ENCODE measurements around the gene SRF.

SRF gene

DNA sequence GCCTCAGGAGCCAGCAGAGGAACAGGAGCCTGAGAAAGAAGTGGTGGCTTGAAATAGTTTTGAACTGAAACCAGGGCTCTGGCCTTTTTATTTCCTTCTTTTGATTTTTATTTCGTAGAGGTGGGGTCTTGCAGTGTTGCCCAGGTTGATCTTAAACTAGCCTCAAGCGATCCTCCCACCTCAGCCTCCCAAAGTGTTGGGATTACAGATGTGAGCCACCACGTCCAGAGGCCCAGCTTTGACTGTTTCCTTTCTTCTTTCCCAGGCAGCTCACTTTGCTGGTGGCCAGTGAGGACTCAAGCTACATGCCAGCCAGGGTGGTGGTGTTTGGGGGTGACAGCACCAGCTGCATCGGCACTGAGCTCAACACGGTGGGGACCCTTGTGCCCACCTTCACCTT, 31.4 kb downstream of the SRF start:
- TF ChIP-seq, protein P1, sequence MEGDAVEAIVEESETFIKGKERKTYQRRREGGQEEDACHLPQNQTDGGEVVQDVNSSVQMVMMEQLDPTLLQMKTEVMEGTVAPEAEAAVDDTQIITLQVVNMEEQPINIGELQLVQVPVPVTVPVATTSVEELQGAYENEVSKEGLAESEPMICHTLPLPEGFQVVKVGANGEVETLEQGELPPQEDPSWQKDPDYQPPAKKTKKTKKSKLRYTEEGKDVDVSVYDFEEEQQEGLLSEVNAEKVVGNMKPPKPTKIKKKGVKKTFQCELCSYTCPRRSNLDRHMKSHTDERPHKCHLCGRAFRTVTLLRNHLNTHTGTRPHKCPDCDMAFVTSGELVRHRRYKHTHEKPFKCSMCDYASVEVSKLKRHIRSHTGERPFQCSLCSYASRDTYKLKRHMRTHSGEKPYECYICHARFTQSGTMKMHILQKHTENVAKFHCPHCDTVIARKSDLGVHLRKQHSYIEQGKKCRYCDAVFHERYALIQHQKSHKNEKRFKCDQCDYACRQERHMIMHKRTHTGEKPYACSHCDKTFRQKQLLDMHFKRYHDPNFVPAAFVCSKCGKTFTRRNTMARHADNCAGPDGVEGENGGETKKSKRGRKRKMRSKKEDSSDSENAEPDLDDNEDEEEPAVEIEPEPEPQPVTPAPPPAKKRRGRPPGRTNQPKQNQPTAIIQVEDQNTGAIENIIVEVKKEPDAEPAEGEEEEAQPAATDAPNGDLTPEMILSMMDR (conservative IDR thresholded peaks at IDR 0.05; ENCODE audit: low read depth, low read length) = no peak
- no peak overlapping the region for H3K9ac ChIP-seq
- no peak overlapping the region for H3K4me3 ChIP-seq (IDR thresholded peaks at IDR 0.05; ENCODE audit: insufficient read depth, low read depth, low read length)
- H3K36me3 ChIP-seq (ENCODE audit: insufficient read depth) = no peaks in the 10 kb centered on the region
- no peaks in the 10 kb centered on the region for H3K4me1 ChIP-seq (ENCODE audit: low read depth, poor library complexity, severe bottlenecking)
- no peaks in the 10 kb centered on the region for H3K27me3 ChIP-seq (ENCODE audit: insufficient read depth, low read depth)
- no peak overlapping the region for H2AFZ ChIP-seq (ENCODE audit: low read depth)
- no peak overlapping the region for H3K27ac ChIP-seq
- no peak overlapping the region for H3K4me2 ChIP-seq
- no peaks in the 10 kb centered on the region for H3K79me2 ChIP-seq (ENCODE audit: insufficient read depth, low read depth)
- no peaks in the 10 kb centered on the region for H4K20me1 ChIP-seq (ENCODE audit: insufficient read depth)

DNA sequence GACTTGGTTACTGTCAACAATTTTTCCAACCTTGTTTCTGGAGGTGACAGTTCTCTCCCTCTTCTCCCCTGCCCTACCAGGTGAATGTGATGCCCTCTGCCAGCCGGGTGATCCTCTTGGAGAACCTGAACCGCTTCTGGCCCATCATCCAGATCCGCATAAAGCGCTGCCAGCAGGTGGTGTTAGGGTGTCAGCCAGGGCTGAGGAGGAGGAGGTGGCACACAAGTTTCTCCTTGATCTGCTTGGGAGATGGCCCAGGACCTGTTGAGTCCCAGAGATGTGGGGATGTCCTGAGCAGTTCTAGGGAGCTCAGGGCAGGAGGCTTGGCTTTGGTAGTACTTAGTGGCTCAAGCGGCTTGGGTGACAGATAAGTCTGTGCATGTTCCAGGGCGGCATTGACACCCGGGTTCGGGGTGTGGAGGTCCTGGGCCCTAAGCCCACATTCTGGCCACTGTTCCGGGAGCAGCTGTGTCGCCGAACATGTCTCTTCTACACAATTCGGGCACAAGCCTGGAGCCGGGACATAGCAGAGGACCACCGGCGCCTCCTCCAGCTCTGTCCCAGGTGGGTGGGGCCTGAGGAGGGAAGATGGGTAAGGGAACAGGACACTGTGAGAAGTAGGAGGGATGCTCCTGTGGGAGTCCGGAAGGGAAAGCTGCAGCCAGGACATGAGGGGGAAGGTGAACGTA, 32.1 kb downstream of the SRF start:
- no peak overlapping the region for H3K4me2 ChIP-seq
- H3K79me2 ChIP-seq (ENCODE audit: insufficient read depth, low read depth) = no peaks in the 10 kb centered on the region
- no peak overlapping the region for H3K27ac ChIP-seq
- no peaks in the 10 kb centered on the region for H3K36me3 ChIP-seq (ENCODE audit: insufficient read depth)
- H3K9ac ChIP-seq = no peak overlapping the region
- no peaks in the 10 kb centered on the region for H4K20me1 ChIP-seq (ENCODE audit: insufficient read depth)
- no peak overlapping the region for H3K4me3 ChIP-seq (IDR thresholded peaks at IDR 0.05; ENCODE audit: insufficient read depth, low read depth, low read length)
- H3K4me1 ChIP-seq (ENCODE audit: low read depth, poor library complexity, severe bottlenecking) = no peaks in the 10 kb centered on the region
- H2AFZ ChIP-seq (ENCODE audit: low read depth) = no peak overlapping the region
- no peaks in the 10 kb centered on the region for H3K27me3 ChIP-seq (ENCODE audit: insufficient read depth, low read depth)
- TF ChIP-seq, protein P1 (conservative IDR thresholded peaks at IDR 0.05; ENCODE audit: low read depth, low read length) = no peak

DNA sequence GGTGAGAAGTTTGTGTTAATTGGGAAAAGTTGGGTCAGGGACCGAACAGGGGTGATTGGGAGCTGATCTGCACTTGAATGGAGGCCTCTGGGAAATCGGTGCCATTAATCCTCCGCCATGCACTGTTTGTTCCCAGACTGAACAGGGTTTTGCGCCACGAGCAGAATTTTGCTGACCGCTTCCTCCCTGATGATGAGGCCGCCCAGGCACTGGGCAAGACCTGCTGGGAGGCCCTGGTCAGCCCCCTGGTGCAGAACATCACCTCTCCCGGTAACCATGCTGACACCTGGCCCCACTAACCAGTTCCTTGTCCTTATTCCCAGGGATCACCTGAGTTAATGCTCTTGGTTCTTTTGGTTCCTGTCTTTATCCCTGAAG, 32.6 kb downstream of the SRF start:
- no peaks in the 10 kb centered on the region for H4K20me1 ChIP-seq (ENCODE audit: insufficient read depth)

DNA sequence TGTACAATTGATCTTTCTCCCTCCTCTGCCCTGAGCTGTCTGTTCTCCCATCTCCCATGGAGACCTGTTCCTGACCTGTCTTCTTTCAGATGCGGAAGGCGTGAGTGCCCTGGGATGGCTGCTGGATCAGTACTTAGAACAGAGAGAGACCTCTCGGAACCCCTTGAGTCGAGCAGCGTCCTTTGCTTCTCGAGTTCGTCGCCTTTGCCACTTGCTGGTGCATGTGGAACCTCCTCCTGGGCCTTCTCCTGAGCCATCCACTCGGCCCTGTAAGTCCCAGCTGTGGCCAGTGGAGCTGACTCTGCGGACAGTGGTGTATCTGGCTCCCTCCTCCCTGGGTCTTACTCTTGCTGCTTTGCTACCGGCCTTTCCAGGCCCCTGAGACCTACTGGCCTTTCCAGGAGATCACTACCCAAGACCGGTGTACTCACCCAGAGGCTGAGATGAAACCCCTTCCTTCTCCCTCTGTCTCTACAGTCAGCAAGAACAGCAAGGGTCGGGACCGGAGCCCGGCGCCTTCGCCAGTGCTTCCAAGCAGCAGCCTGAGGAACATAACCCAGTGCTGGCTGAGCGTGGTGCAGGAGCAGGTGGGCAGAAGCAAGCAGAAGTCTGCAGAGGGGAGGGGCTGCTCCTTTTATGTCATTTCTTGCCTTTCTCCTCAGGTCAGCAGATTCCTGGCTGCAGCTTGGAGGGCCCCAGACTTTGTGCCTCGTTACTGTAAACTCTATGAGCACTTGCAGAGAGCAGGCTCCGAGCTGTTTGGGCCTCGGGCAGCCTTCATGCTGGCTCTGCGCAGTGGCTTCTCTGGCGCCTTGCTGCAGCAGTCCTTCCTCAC, 33.4 kb downstream of the SRF start:
- Histone ChIP-seq H3K79me2 (ENCODE audit: insufficient read depth, low read depth) (no peaks in the 10 kb centered on the region), H3K4me3 (IDR thresholded peaks at IDR 0.05; ENCODE audit: insufficient read depth, low read depth, low read length) (no peak overlapping the region), H2AFZ (ENCODE audit: low read depth) (no peak overlapping the region), H3K27ac (no peak overlapping the region), H4K20me1 (ENCODE audit: insufficient read depth) (no peaks in the 10 kb centered on the region), H3K36me3 (ENCODE audit: insufficient read depth) (no peaks in the 10 kb centered on the region), H3K4me2 (no peak overlapping the region), H3K27me3 (ENCODE audit: insufficient read depth, low read depth) (no peaks in the 10 kb centered on the region), H3K9ac (no peak overlapping the region), H3K4me1 (ENCODE audit: low read depth, poor library complexity, severe bottlenecking) (no peaks in the 10 kb centered on the region)
- TF ChIP-seq, protein P1 (conservative IDR thresholded peaks at IDR 0.05; ENCODE audit: low read depth, low read length) = no peak

More for the DNA sequence above, 32.6 kb downstream of the SRF start:
- no peaks in the 10 kb centered on the region for H3K79me2 ChIP-seq (ENCODE audit: insufficient read depth, low read depth)
- no peaks in the 10 kb centered on the region for H3K4me1 ChIP-seq (ENCODE audit: low read depth, poor library complexity, severe bottlenecking)
- no peak overlapping the region for H3K4me2 ChIP-seq
- TF ChIP-seq, protein P1 (conservative IDR thresholded peaks at IDR 0.05; ENCODE audit: low read depth, low read length) = no peak
- no peaks in the 10 kb centered on the region for H3K27me3 ChIP-seq (ENCODE audit: insufficient read depth, low read depth)
- H3K27ac ChIP-seq = no peak overlapping the region
- H3K36me3 ChIP-seq (ENCODE audit: insufficient read depth) = no peaks in the 10 kb centered on the region
- H3K4me3 ChIP-seq (IDR thresholded peaks at IDR 0.05; ENCODE audit: insufficient read depth, low read depth, low read length) = no peak overlapping the region
- H3K9ac ChIP-seq = no peak overlapping the region
- no peak overlapping the region for H2AFZ ChIP-seq (ENCODE audit: low read depth)
